BLaER1 treated with 17β-estradiol and CSF1 and Interleukin-3, amounts not matched to agents 10 nM and 100 nM (cell line): ENCODE measurements around the gene TTC28.
"Not testable (repeated sequence)": the region's sequence is repeated elsewhere in the genome, so short reads cannot be mapped to it uniquely, and the experiment has no call there.

Experiments
- H3K27ac ChIP-seq, 11 experiments: shearing (Covaris generic); formaldehyde crosslinking; 2 replicates each; pipeline ENCODE4 v1.8.1; 2022
- H3K27me3 ChIP-seq, 11 experiments: shearing (Covaris generic); formaldehyde crosslinking; 2 replicates each; pipeline ENCODE4 v1.8.1; 2022
- H3K36me3 ChIP-seq, 11 experiments: shearing (Covaris generic); formaldehyde crosslinking; 2 replicates each; pipeline ENCODE4 v1.8.1; 2022
- H3K4me1 ChIP-seq, 10 experiments: shearing (Covaris generic); formaldehyde crosslinking; 2 replicates each; pipeline ENCODE4 v1.8.1; 2022
- H3K4me2 ChIP-seq, 11 experiments: shearing (Covaris generic); formaldehyde crosslinking; 2 replicates each; pipeline ENCODE4 v1.8.1; 2022
- H3K4me3 ChIP-seq, 10 experiments: shearing (Covaris generic); formaldehyde crosslinking; 2 replicates each; pipeline ENCODE4 v1.8.1; 2022
- H3K9ac ChIP-seq, 11 experiments: shearing (Covaris generic); formaldehyde crosslinking; 2 replicates each; pipeline ENCODE4 v1.8.1; 2022
- H3K9me3 ChIP-seq, 11 experiments: shearing (Covaris generic); formaldehyde crosslinking; replicated peaks in 1 of 11; 2 replicates each; pipeline ENCODE4 v1.8.1; 2022
- H4K20me1 ChIP-seq, 11 experiments: shearing (Covaris generic); formaldehyde crosslinking; 2 replicates each; pipeline ENCODE4 v1.8.1; 2022
- Cebpa-rat ChIP-seq, 11 experiments: shearing (Covaris generic); IDR thresholded peaks; 2 replicates each; pipeline ENCODE4 v1.8.1; 2022

TTC28 gene

GRCh38 chr22:28568099-28568498 lies 111.5 kb downstream of the TTC28 start:
- no peak for TF ChIP-seq Cebpa-rat (IDR thresholded peaks at IDR 0.05)
- Histone ChIP-seq H3K9me3 (no peaks in the 10 kb centered on the region), H3K4me2 (no peak overlapping the region), H3K27me3 (no peaks in the 10 kb centered on the region), H3K9ac (no peak overlapping the region), H3K4me1 (no peaks in the 10 kb centered on the region), H3K4me3 (no peak overlapping the region), H4K20me1 (no peaks in the 10 kb centered on the region), H3K36me3 (no peaks in the 10 kb centered on the region), H3K27ac (no peak overlapping the region)

GRCh38 chr22:28566920-28567499 lies 112.6 kb downstream of the TTC28 start:
- not testable (repeated sequence) for H3K27me3 ChIP-seq, H3K4me2 ChIP-seq, H3K27ac ChIP-seq, H3K9me3 ChIP-seq, H3K9ac ChIP-seq, H4K20me1 ChIP-seq, H3K36me3 ChIP-seq, H3K4me1 ChIP-seq, H3K4me3 ChIP-seq

- no peak for TF ChIP-seq Cebpa-rat (IDR thresholded peaks at IDR 0.05)
- Histone ChIP-seq H3K4me1 (no peaks in the 10 kb centered on the region), H3K9ac (no peak overlapping the region), H4K20me1 (no peaks in the 10 kb centered on the region), H3K9me3 (no peaks in the 10 kb centered on the region), H3K27me3 (no peaks in the 10 kb centered on the region), H3K4me2 (no peak overlapping the region), H3K4me3 (no peak overlapping the region), H3K36me3 (no peaks in the 10 kb centered on the region), H3K27ac (no peak overlapping the region)
These were observed 116.0 kb downstream of the TTC28 start for GRCh38 chr22:28563636-28564035.

GRCh38 chr22:28562324-28562723 lies 117.3 kb downstream of the TTC28 start:
- no peak overlapping the region for H3K4me3 ChIP-seq
- no peaks in the 10 kb centered on the region for H3K4me1 ChIP-seq
- no peak overlapping the region for H3K9ac ChIP-seq
- H3K36me3 ChIP-seq: no peaks in the 10 kb centered on the region
- no peaks in the 10 kb centered on the region for H3K27me3 ChIP-seq
- 0 out of 22 replicates have a peak, but pooled peaks cover 0 to 3% (median 0%) of the 10 kb centered on the region in 11 experiments for H3K9me3 ChIP-seq
- no peak overlapping the region for H3K27ac ChIP-seq
- no peaks in the 10 kb centered on the region for H4K20me1 ChIP-seq
- TF ChIP-seq Cebpa-rat (IDR thresholded peaks at IDR 0.05): no peak
- H3K4me2 ChIP-seq: no peak overlapping the region

GRCh38 chr22:28560743-28561101 lies 118.9 kb downstream of the TTC28 start:
- peaks cover 0 to 13% (median 7%) of the 10 kb centered on the region in 11 experiments; a peak in 5 of 22 replicates for H3K9me3 ChIP-seq
- not testable (repeated sequence) for H3K4me1 ChIP-seq, H3K27me3 ChIP-seq, H3K36me3 ChIP-seq, H3K9ac ChIP-seq, H3K4me3 ChIP-seq, H3K4me2 ChIP-seq, H3K27ac ChIP-seq, H4K20me1 ChIP-seq

GRCh38 chr22:28560046-28560742 lies 119.4 kb downstream of the TTC28 start:
- Histone ChIP-seq H3K36me3 (no peaks in the 10 kb centered on the region), H3K27me3 (no peaks in the 10 kb centered on the region), H4K20me1 (no peaks in the 10 kb centered on the region), H3K27ac (no peak overlapping the region), H3K9me3 (peaks cover 0 to 13% (median 7%) of the 10 kb centered on the region in 11 experiments; a peak in 6 of 22 replicates), H3K4me3 (no peak overlapping the region), H3K4me2 (no peak overlapping the region), H3K4me1 (no peaks in the 10 kb centered on the region), H3K9ac (no peak overlapping the region)
- TF ChIP-seq Cebpa-rat (IDR thresholded peaks at IDR 0.05): no peak

- no peaks in the 10 kb centered on the region for H3K36me3 ChIP-seq
- no peak overlapping the region for H3K4me3 ChIP-seq
- no peaks in the 10 kb centered on the region for H3K4me1 ChIP-seq
- no peaks in the 10 kb centered on the region for H3K27me3 ChIP-seq
- TF ChIP-seq Cebpa-rat (IDR thresholded peaks at IDR 0.05): no peak
- no peak overlapping the region for H3K4me2 ChIP-seq
- H3K9me3 ChIP-seq: peaks cover 0 to 22% (median 9%) of the 10 kb centered on the region in 11 experiments; a peak in 13 of 22 replicates
- H3K9ac ChIP-seq: no peak overlapping the region
- no peak overlapping the region for H3K27ac ChIP-seq
- H4K20me1 ChIP-seq: no peaks in the 10 kb centered on the region
These were observed 122.5 kb downstream of the TTC28 start for GRCh38 chr22:28557184-28557583.

GRCh38 chr22:28553108-28553866 lies 126.4 kb downstream of the TTC28 start:
- not testable (repeated sequence) for H3K9ac ChIP-seq, H3K27ac ChIP-seq, H3K4me3 ChIP-seq, H3K4me2 ChIP-seq, H4K20me1 ChIP-seq, H3K4me1 ChIP-seq, H3K27me3 ChIP-seq, H3K36me3 ChIP-seq
- peaks cover 0 to 25% (median 9%) of the 10 kb centered on the region in 11 experiments; a peak in 13 of 22 replicates for H3K9me3 ChIP-seq

- Histone ChIP-seq H4K20me1 (no peaks in the 10 kb centered on the region), H3K9ac (no peak overlapping the region), H3K4me3 (no peak overlapping the region), H3K4me1 (no peaks in the 10 kb centered on the region), H3K27me3 (no peaks in the 10 kb centered on the region), H3K4me2 (no peak overlapping the region), H3K36me3 (no peaks in the 10 kb centered on the region), H3K27ac (no peak overlapping the region), H3K9me3 (peaks cover 0 to 16% (median 0%) of the 10 kb centered on the region in 11 experiments; a peak in 9 of 22 replicates)
- no peak for TF ChIP-seq Cebpa-rat (IDR thresholded peaks at IDR 0.05)
These were observed 131.2 kb downstream of the TTC28 start for GRCh38 chr22:28548406-28548805.
